ENCODE measurements around the gene RAPSN.

Gene RAPSN

DNA sequence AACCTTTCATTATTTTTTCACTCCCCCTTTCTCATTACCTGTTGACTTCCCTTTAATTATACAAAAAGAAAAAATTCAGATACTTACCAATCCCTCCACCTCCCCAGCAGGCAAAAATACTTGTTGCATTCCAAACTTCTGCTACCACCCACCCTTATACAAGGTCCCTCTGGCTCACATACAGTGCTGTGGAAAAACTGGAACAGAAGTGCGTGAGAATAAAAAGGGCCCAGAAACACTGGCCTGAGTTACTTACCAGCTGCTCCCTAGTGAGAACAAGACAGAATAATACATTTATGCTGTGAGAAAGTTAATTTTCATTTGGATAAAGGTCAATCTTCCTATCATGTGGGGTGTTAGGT is 46.9 kb upstream of the RAPSN start:
- H2AFZ ChIP-seq (ENCODE audit: low read length), result no peak overlapping the region
- peaks cover 13% of the 10 kb centered on the region for H3K4me1 ChIP-seq (ENCODE audit: insufficient read depth, low read length, severe bottlenecking)
- no peak overlapping the region for H3K27ac ChIP-seq (ENCODE audit: low read depth, low read length, poor library complexity, severe bottlenecking)
- peaks cover 64% of the 10 kb centered on the region; the same call in 1 of the 2 replicates for H3K36me3 ChIP-seq (ENCODE audit: insufficient read depth, low read length)
- H3K27me3 ChIP-seq (ENCODE audit: insufficient read depth, low read length), result no peaks in the 10 kb centered on the region
- no peaks in the 10 kb centered on the region for H3K9me3 ChIP-seq (ENCODE audit: low read length)
- no peak overlapping the region for H3K4me2 ChIP-seq (ENCODE audit: low read length)
- TF ChIP-seq, protein P1, sequence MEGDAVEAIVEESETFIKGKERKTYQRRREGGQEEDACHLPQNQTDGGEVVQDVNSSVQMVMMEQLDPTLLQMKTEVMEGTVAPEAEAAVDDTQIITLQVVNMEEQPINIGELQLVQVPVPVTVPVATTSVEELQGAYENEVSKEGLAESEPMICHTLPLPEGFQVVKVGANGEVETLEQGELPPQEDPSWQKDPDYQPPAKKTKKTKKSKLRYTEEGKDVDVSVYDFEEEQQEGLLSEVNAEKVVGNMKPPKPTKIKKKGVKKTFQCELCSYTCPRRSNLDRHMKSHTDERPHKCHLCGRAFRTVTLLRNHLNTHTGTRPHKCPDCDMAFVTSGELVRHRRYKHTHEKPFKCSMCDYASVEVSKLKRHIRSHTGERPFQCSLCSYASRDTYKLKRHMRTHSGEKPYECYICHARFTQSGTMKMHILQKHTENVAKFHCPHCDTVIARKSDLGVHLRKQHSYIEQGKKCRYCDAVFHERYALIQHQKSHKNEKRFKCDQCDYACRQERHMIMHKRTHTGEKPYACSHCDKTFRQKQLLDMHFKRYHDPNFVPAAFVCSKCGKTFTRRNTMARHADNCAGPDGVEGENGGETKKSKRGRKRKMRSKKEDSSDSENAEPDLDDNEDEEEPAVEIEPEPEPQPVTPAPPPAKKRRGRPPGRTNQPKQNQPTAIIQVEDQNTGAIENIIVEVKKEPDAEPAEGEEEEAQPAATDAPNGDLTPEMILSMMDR (IDR thresholded peaks at IDR 0.05; ENCODE audit: low read length), result no peak
- TF ChIP-seq EZH2 (IDR thresholded peaks at IDR 0.05; ENCODE audit: borderline replicate concordance, low read length), result no peak
- H3K4me3 ChIP-seq (ENCODE audit: low read depth, low read length, poor library complexity, severe bottlenecking), result no peak overlapping the region
- H3K79me2 ChIP-seq (ENCODE audit: insufficient read depth, low read length), result peaks cover 44% of the 10 kb centered on the region
- no peaks in the 10 kb centered on the region for H3K9me2 ChIP-seq (ENCODE audit: low read depth, low read length)
- no peaks in the 10 kb centered on the region for H4K20me1 ChIP-seq (ENCODE audit: insufficient read depth, low read length)
- no peak overlapping the region for H3K9ac ChIP-seq (ENCODE audit: low read length)
- H3F3A ChIP-seq (ENCODE audit: insufficient read depth, low read length), result no peaks in the 10 kb centered on the region

DNA sequence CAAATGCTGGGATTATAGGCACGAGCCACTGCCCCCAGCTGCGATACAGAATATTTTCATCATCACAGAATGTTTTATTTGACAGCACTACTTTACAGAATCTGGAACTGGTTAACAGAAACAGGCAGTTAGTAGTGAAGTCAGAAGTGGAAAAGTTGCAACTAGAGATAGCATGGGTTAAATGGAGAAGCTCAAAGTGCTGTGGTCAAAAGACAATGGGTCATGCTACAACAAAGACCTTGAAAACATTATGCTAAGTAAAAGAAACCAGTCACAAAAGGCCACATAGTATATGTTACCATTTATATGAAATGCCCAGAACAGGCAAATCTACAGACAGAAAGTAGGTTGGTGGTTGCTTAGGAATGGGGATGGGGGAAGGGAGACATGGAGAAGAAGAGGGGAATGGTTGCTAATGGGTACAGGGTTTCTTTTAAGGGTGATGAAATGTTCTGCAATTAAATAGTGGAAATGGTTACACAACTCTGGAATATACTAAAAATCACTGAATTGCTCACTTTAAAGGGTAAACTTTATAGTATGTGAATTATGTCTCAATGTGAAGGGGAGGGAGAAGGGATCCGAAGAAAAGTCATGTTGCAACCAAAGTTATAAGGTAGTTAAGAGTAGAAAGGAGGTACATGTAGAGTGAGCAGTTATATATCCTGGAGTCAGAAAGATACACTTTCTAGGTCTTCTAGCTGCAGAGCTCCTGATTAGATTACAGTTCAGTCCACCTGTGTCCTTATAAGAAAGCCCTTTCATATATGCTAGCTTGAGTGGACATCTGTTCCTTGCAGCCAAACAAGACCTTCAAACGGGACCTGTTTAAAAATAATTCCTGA is 46.3 kb upstream of the RAPSN start:
- H3K27ac ChIP-seq (ENCODE audit: low read depth, low read length, poor library complexity, severe bottlenecking), result no peak overlapping the region
- no peak overlapping the region for H3K4me3 ChIP-seq (ENCODE audit: low read depth, low read length, poor library complexity, severe bottlenecking)
- H3K9me3 ChIP-seq (ENCODE audit: low read length), result no peaks in the 10 kb centered on the region
- no peaks in the 10 kb centered on the region for H3K9me2 ChIP-seq (ENCODE audit: low read depth, low read length)
- no peak overlapping the region for H2AFZ ChIP-seq (ENCODE audit: low read length)
- no peak overlapping the region for H3K4me2 ChIP-seq (ENCODE audit: low read length)
- peaks cover 38% of the 10 kb centered on the region for H3K79me2 ChIP-seq (ENCODE audit: insufficient read depth, low read length)
- H3F3A ChIP-seq (ENCODE audit: insufficient read depth, low read length), result no peaks in the 10 kb centered on the region
- H3K27me3 ChIP-seq (ENCODE audit: insufficient read depth, low read length), result no peaks in the 10 kb centered on the region
- no peaks in the 10 kb centered on the region for H4K20me1 ChIP-seq (ENCODE audit: insufficient read depth, low read length)
- H3K9ac ChIP-seq (ENCODE audit: low read length), result no peak overlapping the region
- TF ChIP-seq, protein P1 (IDR thresholded peaks at IDR 0.05; ENCODE audit: low read length), result no peak
- no peak for TF ChIP-seq EZH2 (IDR thresholded peaks at IDR 0.05; ENCODE audit: borderline replicate concordance, low read length)
- peaks cover 11% of the 10 kb centered on the region for H3K4me1 ChIP-seq (ENCODE audit: insufficient read depth, low read length, severe bottlenecking)
- H3K36me3 ChIP-seq (ENCODE audit: insufficient read depth, low read length), result peaks cover 64% of the 10 kb centered on the region; the same call in 1 of the 2 replicates

DNA sequence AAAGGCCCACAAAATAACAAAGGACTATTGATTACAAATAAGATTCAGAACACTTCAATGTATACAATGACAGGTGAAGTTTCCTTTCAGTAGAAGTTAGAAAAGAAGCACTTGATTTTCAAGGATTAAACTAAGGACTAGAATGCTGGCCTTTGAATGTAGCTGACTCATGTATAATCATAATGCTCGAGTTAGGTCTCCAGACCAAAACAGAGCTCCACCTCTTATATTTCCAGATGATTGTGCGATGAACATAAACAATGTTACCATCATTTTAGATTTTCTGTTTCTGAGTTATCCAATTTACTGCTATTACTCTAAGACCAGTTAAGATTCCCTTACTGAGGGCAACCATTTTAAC is 40.4 kb upstream of the RAPSN start:
- Histone ChIP-seq H3K4me1 (ENCODE audit: insufficient read depth, low read length, severe bottlenecking) (no peaks in the 10 kb centered on the region), H3K36me3 (ENCODE audit: insufficient read depth, low read length) (peaks cover 60% of the 10 kb centered on the region), H3K9ac (ENCODE audit: low read length) (no peak overlapping the region), H3K27ac (ENCODE audit: low read depth, low read length, poor library complexity, severe bottlenecking) (no peak overlapping the region), H4K20me1 (ENCODE audit: insufficient read depth, low read length) (no peaks in the 10 kb centered on the region), H2AFZ (ENCODE audit: low read length) (no peak overlapping the region), H3K79me2 (ENCODE audit: insufficient read depth, low read length) (peaks cover 14% of the 10 kb centered on the region), H3F3A (ENCODE audit: insufficient read depth, low read length) (no peaks in the 10 kb centered on the region; the same call in 1 of the 2 replicates), H3K9me3 (ENCODE audit: low read length) (no peaks in the 10 kb centered on the region), H3K4me3 (ENCODE audit: low read depth, low read length, poor library complexity, severe bottlenecking) (no peak overlapping the region), H3K9me2 (ENCODE audit: low read depth, low read length) (no peaks in the 10 kb centered on the region), H3K27me3 (ENCODE audit: insufficient read depth, low read length) (no peaks in the 10 kb centered on the region), H3K4me2 (ENCODE audit: low read length) (no peak overlapping the region)
- no peak for TF ChIP-seq EZH2 (IDR thresholded peaks at IDR 0.05; ENCODE audit: borderline replicate concordance, low read length)
- TF ChIP-seq, protein P1 (IDR thresholded peaks at IDR 0.05; ENCODE audit: low read length), result no peak

Data from OCI-LY1 (cell line).